Fibroblast of the aortic adventitia (primary cell): ENCODE results near the gene IDI2. TPM values are rescaled to one million over a fixed set of nuclear protein-coding genes. Genes with fewer than 3 reads are reported as not detected.
"Not testable (repeated sequence)": the region's sequence is repeated elsewhere in the genome, so short reads cannot be mapped to it uniquely, and the experiment has no call there.

Experiments
- DNase-seq: peaks from one replicate; pipeline ENCODE4 v3.0.0-alpha.2; 2010; ENCODE audit warnings: low read depth
- H3K4me3 ChIP-seq: 2 replicates; pipeline ENCODE4 v1.5.1; 2011; ENCODE audit warnings: low read depth, mild to moderate bottlenecking, control low read depth, low read length, moderate library complexity
- CTCF ChIP-seq: IDR thresholded peaks from 2 replicates; pipeline ENCODE4 v1.5.1; 2011; ENCODE audit warnings: mild to moderate bottlenecking, low read length, control low read depth, inconsistent platforms; ENCODE audit not compliant: insufficient read depth
- total RNA-seq: library from RNA; depleted of rRNA; stranded (reverse); fragments of >200 nt; gene quantifications from 2 replicates; pipeline ENCODE4 v1.2.3, GENCODE V29; 2012; ENCODE audit warnings: low replicate concordance

Gene IDI2
- total RNA-seq, 1 donor, result not detected

- DNase-seq, result no peak
- TF ChIP-seq CTCF, result no peak
- no peak overlapping the region for H3K4me3 ChIP-seq
These were observed 19.8 kb upstream of the IDI2 start for GRCh38 chr10:1045415-1045814.

GRCh38 chr10:1044964-1045363, 19.3 kb upstream of the IDI2 start:
- no peak for TF ChIP-seq CTCF
- H3K4me3 ChIP-seq, result no peak overlapping the region
- peak; percentile 15 for DNase-seq

- no peak for TF ChIP-seq CTCF
- DNase-seq, result no peak
- H3K4me3 ChIP-seq, result no peak overlapping the region
These were observed 18.5 kb upstream of the IDI2 start for GRCh38 chr10:1044146-1044545.

- peak; percentile 10 for DNase-seq
- TF ChIP-seq CTCF, result no peak
These were observed 17.9 kb upstream of the IDI2 start for GRCh38 chr10:1043532-1043995.

GRCh38 chr10:1041514-1041913, 15.9 kb upstream of the IDI2 start:
- no peak for DNase-seq
- TF ChIP-seq CTCF, result no peak
- H3K4me3 ChIP-seq, result no peak overlapping the region

More at GRCh38 chr10:1043532-1043995, 17.9 kb upstream of the IDI2 start:
- no peak overlapping the region for H3K4me3 ChIP-seq

- no peak for TF ChIP-seq CTCF
- H3K4me3 ChIP-seq, result no peak overlapping the region
- DNase-seq, result no peak
These were observed 14.5 kb upstream of the IDI2 start for GRCh38 chr10:1040133-1040532.

- DNase-seq, H3K4me3 ChIP-seq: not testable (repeated sequence)
These were observed 13.1 kb upstream of the IDI2 start for GRCh38 chr10:1038769-1039168.
